Stimulated activated CD4-positive, alpha-beta T cell treated with anti-CD3 and anti-CD28 coated beads, Interleukin-12 subunit alpha, Interleukin-12 subunit beta, amount 100 ng/mL, for 48 hours (primary cell): ENCODE data around the gene POU3F4.
A peak's percentile ranks its signal among the peaks of the same experiment; 100 is the strongest.

Experiments
- DNase-seq, 3 donors: peaks; one replicate each; pipeline ENCODE4 v3.0.0-alpha.2; 2020; ENCODE audit warnings: low read depth in 2 of 3, low spot score in 1 of 3

POU3F4 gene

DNA sequence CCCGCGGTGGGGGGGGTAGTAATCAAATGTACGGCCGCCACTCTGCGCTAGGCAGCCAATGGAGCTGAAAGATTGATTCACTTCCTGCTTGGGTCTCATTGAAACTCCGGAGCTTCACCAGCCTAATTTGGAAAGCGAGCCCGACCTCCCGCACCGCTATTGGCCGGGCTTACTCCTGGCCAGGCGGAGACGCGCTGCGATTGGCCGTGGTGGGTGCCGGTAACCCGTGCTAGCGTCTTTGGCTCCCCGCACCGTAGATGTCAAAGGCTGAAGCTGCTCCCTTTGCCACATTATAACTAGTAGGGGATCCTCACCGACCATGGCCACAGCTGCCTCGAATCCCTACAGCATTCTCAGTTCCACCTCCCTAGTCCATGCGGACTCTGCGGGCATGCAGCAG lies at the start of gene POU3F4:
POU3F4 (plus strand) TSS at position 285 of the 400 bp plus-strand sequence; CDS start at position 320, 35 bp downstream.
- no peak for DNase-seq

GRCh38 chrX:83469551-83469950 lies 38.5 kb upstream of the POU3F4 start:
- DNase-seq = peak in 1 of 3 donors; percentile 2

GRCh38 chrX:83495898-83496297 lies 12.2 kb upstream of the POU3F4 start:
- no peak for DNase-seq

GRCh38 chrX:83501003-83501402 lies 7.1 kb upstream of the POU3F4 start:
- no peak for DNase-seq

- no peak for DNase-seq
Measured at GRCh38 chrX:83501530-83501929, 6.6 kb upstream of the POU3F4 start.

GRCh38 chrX:83504721-83505479 lies 3.2 kb upstream of the POU3F4 start:
- no peak for DNase-seq

DNA sequence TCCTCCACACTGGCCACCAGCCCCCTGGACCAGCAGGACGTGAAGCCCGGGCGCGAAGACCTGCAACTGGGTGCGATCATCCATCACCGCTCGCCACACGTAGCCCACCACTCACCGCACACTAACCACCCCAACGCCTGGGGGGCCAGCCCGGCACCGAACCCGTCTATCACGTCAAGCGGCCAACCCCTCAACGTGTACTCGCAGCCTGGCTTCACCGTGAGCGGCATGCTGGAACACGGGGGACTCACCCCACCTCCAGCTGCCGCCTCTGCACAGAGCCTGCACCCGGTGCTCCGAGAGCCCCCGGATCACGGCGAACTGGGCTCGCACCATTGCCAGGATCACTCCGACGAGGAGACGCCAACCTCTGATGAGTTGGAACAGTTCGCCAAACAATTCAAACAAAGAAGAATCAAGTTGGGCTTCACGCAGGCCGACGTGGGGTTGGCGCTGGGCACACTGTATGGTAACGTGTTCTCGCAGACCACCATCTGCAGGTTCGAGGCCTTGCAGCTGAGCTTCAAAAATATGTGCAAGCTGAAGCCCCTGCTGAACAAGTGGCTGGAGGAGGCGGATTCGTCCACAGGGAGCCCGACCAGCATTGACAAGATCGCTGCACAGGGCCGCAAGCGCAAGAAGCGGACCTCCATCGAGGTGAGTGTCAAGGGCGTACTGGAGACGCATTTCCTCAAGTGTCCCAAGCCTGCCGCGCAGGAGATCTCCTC lies 600 bp downstream of the POU3F4 start:
- no peak for DNase-seq

DNA sequence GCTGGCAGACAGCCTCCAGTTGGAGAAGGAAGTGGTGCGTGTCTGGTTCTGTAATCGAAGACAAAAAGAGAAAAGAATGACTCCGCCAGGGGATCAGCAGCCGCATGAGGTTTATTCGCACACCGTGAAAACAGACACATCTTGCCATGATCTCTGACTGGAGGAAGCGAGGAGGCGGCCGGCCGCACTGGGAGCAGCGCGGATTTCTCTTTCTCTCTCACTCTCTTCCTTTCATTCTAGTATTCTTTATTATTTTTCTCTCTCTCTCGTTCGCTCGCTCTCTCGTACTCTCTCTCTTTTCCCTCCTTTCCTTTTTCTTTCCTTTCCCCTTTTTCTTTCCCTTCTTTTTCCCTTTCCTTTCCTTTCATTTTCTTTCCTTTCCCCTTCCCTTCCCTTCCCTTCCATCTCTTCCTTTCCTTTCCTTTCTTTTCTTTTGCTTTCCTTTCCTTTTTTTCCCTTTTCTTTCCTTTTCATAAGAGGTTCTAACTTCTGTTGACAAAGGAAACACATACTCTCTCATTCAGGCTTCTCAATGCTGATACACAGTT lies 1.2 kb downstream of the POU3F4 start:
- no peak for DNase-seq

- DNase-seq = no peak
Measured at GRCh38 chrX:83510510-83511062, 2.5 kb downstream of the POU3F4 start.

DNA sequence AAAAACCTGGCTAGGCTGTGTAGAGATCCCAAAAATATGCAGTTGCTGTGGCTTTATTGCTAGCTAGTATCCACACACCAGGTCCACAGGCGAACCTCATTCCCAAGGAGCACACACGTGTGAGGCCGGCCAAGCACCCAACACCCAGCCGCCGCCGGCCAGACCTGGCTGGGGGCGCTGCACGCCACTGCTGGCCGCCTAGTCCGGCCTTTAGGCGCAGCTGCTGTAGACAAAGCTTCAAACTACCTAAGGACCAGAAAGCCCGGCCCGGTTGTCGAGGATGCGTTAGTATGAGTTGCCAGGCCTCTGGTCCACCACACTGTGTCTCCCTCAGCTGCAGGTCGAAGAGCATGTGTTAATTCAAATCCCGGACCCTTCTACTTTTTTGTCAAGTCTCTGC lies 3.1 kb downstream of the POU3F4 start:
- no peak for DNase-seq

DNA sequence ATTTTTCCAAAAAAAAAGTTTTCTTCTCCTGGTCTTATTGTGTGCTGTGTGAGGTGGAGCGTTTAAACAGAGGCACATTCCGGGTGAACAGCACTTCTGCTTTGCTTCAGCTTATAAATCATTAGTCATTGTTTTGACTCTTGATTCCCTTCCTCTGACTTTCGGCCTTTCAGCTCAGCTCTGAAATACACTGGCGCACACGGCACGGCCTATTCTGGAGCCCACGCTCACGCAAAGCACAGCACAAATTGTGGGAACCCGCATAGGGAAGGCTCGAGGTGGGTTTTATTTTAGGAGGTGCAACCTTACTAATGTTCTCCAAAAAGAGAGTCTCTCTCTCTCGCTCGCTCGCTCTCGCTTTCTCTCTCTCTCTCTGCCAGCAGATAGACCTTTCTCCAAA lies 4.0 kb downstream of the POU3F4 start:
- no peak for DNase-seq

DNA sequence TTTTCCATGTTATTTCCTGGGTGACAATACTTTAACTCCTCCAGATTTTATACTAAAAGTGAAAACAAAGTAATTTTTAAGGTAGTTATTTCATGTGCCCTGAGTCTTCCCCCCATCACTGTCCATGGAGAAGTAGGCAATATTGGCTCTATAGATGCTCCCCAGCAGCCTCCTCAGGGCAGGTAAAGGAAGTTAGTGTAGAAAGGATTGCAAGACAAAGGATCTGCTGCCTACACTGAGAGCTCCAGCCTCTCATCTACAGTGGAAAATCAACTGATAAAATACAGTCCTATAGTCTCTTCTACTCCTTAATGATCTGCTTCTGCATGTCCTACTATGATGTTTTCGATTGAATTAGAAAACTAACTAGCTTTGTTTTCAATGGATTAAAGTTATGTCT lies 8.5 kb downstream of the POU3F4 start:
- DNase-seq = no peak

- DNase-seq = no peak
Measured at GRCh38 chrX:83521905-83522304, 13.8 kb downstream of the POU3F4 start.

GRCh38 chrX:83529950-83530349 lies 21.9 kb downstream of the POU3F4 start:
- no peak for DNase-seq

GRCh38 chrX:83535417-83536196 lies 27.5 kb downstream of the POU3F4 start:
- DNase-seq = no peak
